Astrocyte (in vitro differentiated cells and primary cell): ENCODE measurements around the gene RNF167. TPM values are rescaled to one million over a fixed set of nuclear protein-coding genes. Genes with fewer than 3 reads are reported as not detected.

ENCODE experiments used
- DNase-seq: peaks from one replicate; pipeline ENCODE4 v3.0.0-alpha.2; 2010; ENCODE audit warnings: low read depth
- FAIRE-seq: peaks from 2 replicates; lab custom pipeline; 2011; peaks lifted over from hg19 to GRCh38; lab: Jason Lieb, UNC
- H2AFZ ChIP-seq: 2 replicates; pipeline ENCODE4 v1.6.0; 2012; ENCODE audit warnings: low read depth, low read length, inconsistent platforms
- H3K27ac ChIP-seq: 2 replicates; pipeline ENCODE4 v1.5.1; 2011; ENCODE audit warnings: low read depth, low read length, inconsistent platforms
- H3K27me3 ChIP-seq: 2 replicates; pipeline ENCODE4 v1.6.0; 2011; ENCODE audit warnings: low read length, inconsistent platforms; ENCODE audit not compliant: insufficient read depth
- H3K36me3 ChIP-seq: 2 replicates; pipeline ENCODE4 v1.5.1; 2011; ENCODE audit warnings: low read length, inconsistent platforms; ENCODE audit not compliant: insufficient read depth
- H3K4me1 ChIP-seq: 2 replicates; pipeline ENCODE4 v1.5.1; 2011; ENCODE audit warnings: low read length, inconsistent platforms; ENCODE audit not compliant: insufficient read depth
- H3K4me2 ChIP-seq: 2 replicates; pipeline ENCODE4 v1.6.0; 2012; ENCODE audit warnings: low read length, inconsistent platforms
- H3K4me3 ChIP-seq: 2 replicates; pipeline ENCODE4 v1.5.1; 2011; ENCODE audit warnings: low read depth, mild to moderate bottlenecking, low read length, inconsistent platforms; ENCODE audit not compliant: insufficient read depth
- H3K79me2 ChIP-seq: 2 replicates; pipeline ENCODE4 v1.6.0; 2012; ENCODE audit warnings: mild to moderate bottlenecking, low read length, inconsistent platforms; ENCODE audit not compliant: insufficient read depth
- H3K9ac ChIP-seq: 2 replicates; pipeline ENCODE4 v1.6.0; 2012; ENCODE audit warnings: mild to moderate bottlenecking, low read length, inconsistent platforms
- H3K9me3 ChIP-seq: 2 replicates; pipeline ENCODE4 v1.5.1; 2012; ENCODE audit warnings: low read depth, mild to moderate bottlenecking, low read length, inconsistent platforms; ENCODE audit not compliant: insufficient read depth
- H4K20me1 ChIP-seq: 2 replicates; pipeline ENCODE4 v1.6.0; 2012; ENCODE audit warnings: low read length, inconsistent platforms; ENCODE audit not compliant: insufficient read depth
- H3K27ac Mint-ChIP-seq: one replicate; pipeline ENCODE4 v1.8.0; 2021; ENCODE audit warnings: mild to moderate bottlenecking, mixed read lengths; ENCODE audit not compliant: unreplicated experiment
- H3K27me3 Mint-ChIP-seq: one replicate; pipeline ENCODE4 v1.8.0; 2021; ENCODE audit warnings: low read depth, mixed read lengths; ENCODE audit not compliant: unreplicated experiment
- H3K36me3 Mint-ChIP-seq: one replicate; pipeline ENCODE4 v1.8.0; 2021; ENCODE audit warnings: low read depth, mixed read lengths; ENCODE audit not compliant: unreplicated experiment
- H3K4me1 Mint-ChIP-seq: one replicate; pipeline ENCODE4 v1.8.0; 2021; ENCODE audit warnings: low read depth, mixed read lengths; ENCODE audit not compliant: unreplicated experiment
- H3K4me3 Mint-ChIP-seq: one replicate; pipeline ENCODE4 v1.8.0; 2021; ENCODE audit warnings: mild to moderate bottlenecking, moderate library complexity, mixed read lengths; ENCODE audit not compliant: unreplicated experiment
- H3K9me3 Mint-ChIP-seq: one replicate; pipeline ENCODE4 v1.8.0; 2021; ENCODE audit warnings: mild to moderate bottlenecking, mixed read lengths; ENCODE audit not compliant: unreplicated experiment
- EZH2 ChIP-seq: IDR thresholded peaks from 2 replicates; pipeline ENCODE4 v1.6.1; 2012; ENCODE audit warnings: mild to moderate bottlenecking, low read length, inconsistent platforms; ENCODE audit not compliant: insufficient read depth
- total RNA-seq: library from RNA; stranded (reverse); gene quantifications from 2 replicates; pipeline ENCODE4 v1.2.1, GENCODE V29; 2021
- TF ChIP-seq, protein P1 (sequence below): IDR thresholded peaks from 2 replicates; pipeline ENCODE4 v1.5.1; 2011; ENCODE audit warnings: low read depth, mild to moderate bottlenecking, inconsistent platforms, low read length, moderate library complexity; ENCODE audit not compliant: insufficient read depth

The RNF167 gene
- total RNA-seq, 1 donor from 2014 or later: 89.7 TPM

DNA sequence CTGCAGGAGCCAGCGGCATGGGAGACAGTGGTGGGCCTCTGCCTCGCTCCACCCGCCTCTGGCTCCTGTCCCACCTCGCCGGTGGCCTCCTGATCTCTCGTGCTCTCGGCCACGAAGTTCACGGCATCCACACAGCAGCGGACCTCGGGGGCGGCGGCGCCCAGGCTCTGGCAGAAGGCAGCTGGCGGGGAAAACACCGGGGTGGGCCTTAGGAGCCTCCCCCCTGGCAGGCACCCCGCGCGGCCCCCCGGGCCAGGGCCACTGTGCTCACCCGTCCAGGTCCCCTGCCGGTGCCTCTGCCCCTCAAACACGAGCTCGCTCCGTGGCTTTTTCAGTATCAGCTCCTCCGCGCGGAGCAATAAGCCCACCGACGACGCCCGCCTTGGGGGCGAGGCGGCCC is 41.1 kb upstream of the RNF167 start:
- peaks cover 12% of the 10 kb centered on the region for H3K36me3 ChIP-seq
- H3K27ac ChIP-seq: no peak overlapping the region
- peak overlapping the region; percentile 34 for H2AFZ ChIP-seq
- H3K4me3 ChIP-seq: peak overlapping the region; percentile 53
- no peaks in the 10 kb centered on the region for H3K4me1 Mint-ChIP-seq
- H3K79me2 ChIP-seq: no peaks in the 10 kb centered on the region
- no peaks in the 10 kb centered on the region for H3K9me3 ChIP-seq
- DNase-seq (no peak), FAIRE-seq (no peak)
- H3K27ac Mint-ChIP-seq: no peak overlapping the region
- peaks cover 7% of the 10 kb centered on the region for H4K20me1 ChIP-seq
- peak overlapping the region; percentile 67 for H3K9ac ChIP-seq
- no peak overlapping the region for H3K4me3 Mint-ChIP-seq
- H3K27me3 ChIP-seq: peaks cover 2% of the 10 kb centered on the region
- H3K9me3 Mint-ChIP-seq: no peaks in the 10 kb centered on the region
- no peak for TF ChIP-seq EZH2
- TF ChIP-seq, protein P1, sequence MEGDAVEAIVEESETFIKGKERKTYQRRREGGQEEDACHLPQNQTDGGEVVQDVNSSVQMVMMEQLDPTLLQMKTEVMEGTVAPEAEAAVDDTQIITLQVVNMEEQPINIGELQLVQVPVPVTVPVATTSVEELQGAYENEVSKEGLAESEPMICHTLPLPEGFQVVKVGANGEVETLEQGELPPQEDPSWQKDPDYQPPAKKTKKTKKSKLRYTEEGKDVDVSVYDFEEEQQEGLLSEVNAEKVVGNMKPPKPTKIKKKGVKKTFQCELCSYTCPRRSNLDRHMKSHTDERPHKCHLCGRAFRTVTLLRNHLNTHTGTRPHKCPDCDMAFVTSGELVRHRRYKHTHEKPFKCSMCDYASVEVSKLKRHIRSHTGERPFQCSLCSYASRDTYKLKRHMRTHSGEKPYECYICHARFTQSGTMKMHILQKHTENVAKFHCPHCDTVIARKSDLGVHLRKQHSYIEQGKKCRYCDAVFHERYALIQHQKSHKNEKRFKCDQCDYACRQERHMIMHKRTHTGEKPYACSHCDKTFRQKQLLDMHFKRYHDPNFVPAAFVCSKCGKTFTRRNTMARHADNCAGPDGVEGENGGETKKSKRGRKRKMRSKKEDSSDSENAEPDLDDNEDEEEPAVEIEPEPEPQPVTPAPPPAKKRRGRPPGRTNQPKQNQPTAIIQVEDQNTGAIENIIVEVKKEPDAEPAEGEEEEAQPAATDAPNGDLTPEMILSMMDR: no peak
- H3K27me3 Mint-ChIP-seq: no peaks in the 10 kb centered on the region
- H3K4me2 ChIP-seq: peak overlapping the region; percentile 78
- H3K36me3 Mint-ChIP-seq: peaks cover 22% of the 10 kb centered on the region
- H3K4me1 ChIP-seq: peaks cover 6% of the 10 kb centered on the region

DNA sequence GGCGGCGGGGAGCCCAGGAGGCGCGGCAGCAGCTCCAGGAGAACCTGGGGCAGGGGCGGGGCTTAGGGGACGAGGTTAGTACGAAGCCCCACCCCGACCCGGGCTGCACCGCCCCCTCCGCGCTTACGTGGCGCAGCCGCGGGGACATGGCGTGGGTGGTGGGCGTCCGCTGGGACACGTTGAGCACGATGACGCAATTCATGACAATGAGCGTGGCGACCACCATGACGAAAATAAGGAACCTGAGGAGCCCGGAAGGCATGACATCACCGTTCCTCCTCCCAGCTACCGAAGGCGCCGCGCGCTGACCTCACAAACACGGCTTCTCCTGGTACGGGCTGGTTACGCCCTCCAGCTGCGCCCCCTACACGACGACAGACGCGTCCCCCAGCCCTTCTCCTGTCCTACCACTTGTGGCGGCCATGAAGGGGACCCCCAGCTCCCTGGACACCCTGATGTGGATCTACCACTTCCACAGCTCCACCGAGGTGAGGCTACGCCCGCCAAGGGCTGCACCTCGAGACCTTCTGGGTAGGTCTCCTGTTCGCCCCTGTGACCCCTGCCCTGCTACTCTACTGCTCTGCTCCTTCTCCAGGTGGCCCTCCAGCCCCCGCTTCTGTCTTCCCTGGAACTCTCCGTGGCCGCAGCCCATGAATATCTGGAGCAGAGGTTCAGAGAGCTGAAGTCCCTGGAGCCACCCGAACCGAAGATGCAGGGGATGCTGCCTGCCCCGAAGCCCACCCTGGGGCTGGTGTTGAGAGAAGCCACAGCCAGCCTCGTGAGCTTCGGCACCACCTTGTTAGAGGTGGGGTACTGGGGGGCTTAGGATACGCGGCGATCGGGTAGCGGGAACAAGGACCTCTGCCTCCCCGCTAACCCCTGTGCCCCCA is 40.5 kb upstream of the RNF167 start, which contains the start of gene C17orf107:
TSS of gene C17orf107 (plus strand) at position 196 of the 890 bp plus-strand sequence. CDS start at position 423, 227 bp downstream.
- no peak within 1 kb of the TSS for H3K27ac ChIP-seq

More for the DNA sequence above, 40.5 kb upstream of the RNF167 start, which contains the start of gene C17orf107:
- H3K4me3 ChIP-seq: peak within 1 kb of the TSS; percentile 53
- no peaks in the 10 kb centered on the region for H3K9me3 ChIP-seq
- Mint-ChIP-seq H3K27ac (peak within 1 kb of the TSS; percentile 66), H3K4me1 (no peaks in the 10 kb centered on the region), H3K4me3 (peak within 1 kb of the TSS; percentile 80), H3K36me3 (peaks cover 22% of the 10 kb centered on the region), H3K27me3 (no peaks in the 10 kb centered on the region), H3K9me3 (no peaks in the 10 kb centered on the region)
- H3K4me1 ChIP-seq: peaks cover 6% of the 10 kb centered on the region
- peaks cover 2% of the 10 kb centered on the region for H3K27me3 ChIP-seq
- DNase-seq (peak; percentile 79), FAIRE-seq (no peak)
- H3K36me3 ChIP-seq: peaks cover 6% of the 10 kb centered on the region
- TF ChIP-seq EZH2: no peak
- TF ChIP-seq, protein P1: no peak
- peak within 1 kb of the TSS; percentile 67 for H3K9ac ChIP-seq
- peak within 1 kb of the TSS; percentile 57 for H2AFZ ChIP-seq
- peak within 1 kb of the TSS; percentile 78 for H3K4me2 ChIP-seq
- no peaks in the 10 kb centered on the region for H3K79me2 ChIP-seq
- peaks cover 7% of the 10 kb centered on the region for H4K20me1 ChIP-seq
